Measurements from ENCODE around the gene ACOT12.

DNA sequence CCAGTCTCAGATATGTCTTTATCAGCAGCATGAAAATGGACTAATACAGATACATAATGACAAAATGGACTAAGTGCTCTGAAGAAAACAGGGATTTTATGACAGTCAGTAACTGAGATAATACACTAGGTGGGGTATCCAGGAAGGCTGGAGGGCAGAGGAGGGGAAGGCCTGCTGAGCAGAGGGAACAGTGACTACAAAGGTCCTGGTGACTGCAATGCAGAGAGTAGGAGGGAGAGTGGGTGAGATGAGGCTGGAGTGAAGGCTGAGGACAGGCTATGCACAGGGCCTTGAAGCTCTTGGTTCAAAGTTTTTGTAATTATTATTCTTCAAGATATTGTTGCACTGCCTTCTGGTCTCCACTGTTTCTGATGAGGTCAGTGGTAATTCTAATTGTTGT, 4.9 kb downstream of the ACOT12 start:
- TF ChIP-seq, protein P1, sequence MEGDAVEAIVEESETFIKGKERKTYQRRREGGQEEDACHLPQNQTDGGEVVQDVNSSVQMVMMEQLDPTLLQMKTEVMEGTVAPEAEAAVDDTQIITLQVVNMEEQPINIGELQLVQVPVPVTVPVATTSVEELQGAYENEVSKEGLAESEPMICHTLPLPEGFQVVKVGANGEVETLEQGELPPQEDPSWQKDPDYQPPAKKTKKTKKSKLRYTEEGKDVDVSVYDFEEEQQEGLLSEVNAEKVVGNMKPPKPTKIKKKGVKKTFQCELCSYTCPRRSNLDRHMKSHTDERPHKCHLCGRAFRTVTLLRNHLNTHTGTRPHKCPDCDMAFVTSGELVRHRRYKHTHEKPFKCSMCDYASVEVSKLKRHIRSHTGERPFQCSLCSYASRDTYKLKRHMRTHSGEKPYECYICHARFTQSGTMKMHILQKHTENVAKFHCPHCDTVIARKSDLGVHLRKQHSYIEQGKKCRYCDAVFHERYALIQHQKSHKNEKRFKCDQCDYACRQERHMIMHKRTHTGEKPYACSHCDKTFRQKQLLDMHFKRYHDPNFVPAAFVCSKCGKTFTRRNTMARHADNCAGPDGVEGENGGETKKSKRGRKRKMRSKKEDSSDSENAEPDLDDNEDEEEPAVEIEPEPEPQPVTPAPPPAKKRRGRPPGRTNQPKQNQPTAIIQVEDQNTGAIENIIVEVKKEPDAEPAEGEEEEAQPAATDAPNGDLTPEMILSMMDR (IDR thresholded peaks at IDR 0.05): no peak
- no peak for TF ChIP-seq EP300 (IDR thresholded peaks at IDR 0.05)
- TF ChIP-seq POLR2A (IDR thresholded peaks at IDR 0.05): no peak
